HCT116 (cell line): Measurements from ENCODE around the gene HIVEP2. TPM values are rescaled to one million over a fixed set of nuclear protein-coding genes. Genes with fewer than 3 reads are reported as not detected.

Experiments used
- ATAC-seq: fragments of 200-7000 bp; cut with Tn5 transposase; 2 replicates; pipeline ENCODE4 v1.9.1; 2020; ENCODE audit warnings: mild to moderate bottlenecking, moderate library complexity
- BruUV-seq: library from RNA; stranded (reverse); fragments of 400-500 nt; replicated peaks from 2 replicates; lab custom pipeline; 2021; lab: Mats Ljungman, UMichigan
- CTCF ChIA-PET: fragments of 300-600 bp; sonication (Branson Sonifier 250); formaldehyde crosslinking; loops from one replicate; lab custom pipeline; 2021; ENCODE audit warnings: antibody characterized with exemption; lab: Charles Lee
- POLR2A ChIA-PET: fragments of 300-600, 350-600 bp; sonication (Branson Sonifier 250); formaldehyde crosslinking; loops from one replicate; lab custom pipeline; 2021; ENCODE audit warnings: antibody characterized with exemption; lab: Charles Lee
- RAD21 ChIA-PET, 2 experiments: fragments of 300-600 bp; sonication (Branson Sonifier 250); formaldehyde crosslinking; loops; one replicate each; lab custom pipeline; 2023; ENCODE audit warnings: low total read pairs in 2 of 2; ENCODE audit not compliant: uncharacterized antibody in 2 of 2, unreplicated experiment in 2 of 2, low non-redundant PET in 1 of 2; lab: Charles Lee
- DNase-seq: peaks from one replicate; pipeline ENCODE4 v3.0.0-alpha.2; 2010; ENCODE audit warnings: low read depth, low spot score
- H2AFZ ChIP-seq: fragments of 200-600 bp; shearing (Covaris generic), sonication (generic); 2 replicates; pipeline ENCODE4 v1.6.1; 2017; ENCODE audit warnings: low read depth, mixed run types, mixed read lengths, antibody characterized with exemption, low read length; ENCODE audit not compliant: poor library complexity, severe bottlenecking
- H3K27ac ChIP-seq: 2 replicates; pipeline ENCODE4 v1.5.1; 2012; ENCODE audit warnings: low read depth, low read length
- H3K27me3 ChIP-seq: fragments of 200-600 bp; sonication (generic); 2 replicates; pipeline ENCODE4 v1.6.1; 2016; ENCODE audit warnings: mixed run types, low read length, mixed read lengths; ENCODE audit not compliant: insufficient read depth
- H3K36me3 ChIP-seq, 2 experiments: fragments of 200-500 bp in 1 of 2; fragments of 200-600 bp in 1 of 2; sonication (Bioruptor generic) in 1 of 2; sonication (generic) in 1 of 2; 2 replicates each; pipeline versions ENCODE4 v1.5.1 to v1.6.1; 2014 to 2016; ENCODE audit warnings: low read length in 2 of 2, inconsistent platforms in 1 of 2, mixed read lengths in 1 of 2, mixed run types in 1 of 2; ENCODE audit not compliant: insufficient read depth in 2 of 2, control insufficient read depth in 1 of 2
- H3K4me1 ChIP-seq, 2 experiments: fragments of 200-600 bp in 1 of 2; sonication (generic) in 1 of 2; 2 replicates each; pipeline versions ENCODE4 v1.5.1 to v1.6.1; 2012 to 2017; ENCODE audit warnings: low read length in 2 of 2, inconsistent platforms in 1 of 2, mild to moderate bottlenecking in 1 of 2, mixed read lengths in 1 of 2, mixed run types in 1 of 2, moderate library complexity in 1 of 2; ENCODE audit not compliant: insufficient read depth in 2 of 2, control insufficient read depth in 1 of 2
- H3K4me2 ChIP-seq: fragments of 200-600 bp; sonication (generic); 2 replicates; pipeline ENCODE4 v1.6.1; 2017; ENCODE audit warnings: mixed run types, low read length, mixed read lengths
- H3K4me3 ChIP-seq, 2 experiments: fragments of 200-600 bp in 1 of 2; sonication (generic) in 1 of 2; replicated peaks in 1 of 2; 2 replicates each; pipeline ENCODE4 v1.5.1; 2011 to 2016; ENCODE audit warnings: low read length in 2 of 2, control low read depth in 1 of 2, low read depth in 1 of 2, mild to moderate bottlenecking in 1 of 2, mixed read lengths in 1 of 2, mixed run types in 1 of 2
- H3K79me2 ChIP-seq: fragments of 200-600 bp; sonication (generic); 2 replicates; pipeline ENCODE4 v1.6.1; 2017; ENCODE audit warnings: mild to moderate bottlenecking, mixed run types, low read length, moderate library complexity, mixed read lengths; ENCODE audit not compliant: insufficient read depth
- H3K9ac ChIP-seq: fragments of 200-600 bp; sonication (generic); 2 replicates; pipeline ENCODE4 v1.6.1; 2016; ENCODE audit warnings: low read length, mixed read lengths
- H3K9me2 ChIP-seq: fragments of 200-600 bp; sonication (generic), shearing (Covaris generic); 2 replicates; pipeline ENCODE4 v1.6.1; 2017; ENCODE audit warnings: mixed run types, mild to moderate bottlenecking, moderate library complexity; ENCODE audit not compliant: insufficient read depth
- H3K9me3 ChIP-seq, 2 experiments: fragments of 200-500 bp in 1 of 2; fragments of 200-600 bp in 1 of 2; sonication (Bioruptor generic) in 1 of 2; sonication (generic) in 1 of 2; 2 replicates each; pipeline ENCODE4 v1.6.1; 2014 to 2017; ENCODE audit warnings: low read length in 2 of 2, mixed read lengths in 2 of 2, inconsistent platforms in 1 of 2, low read depth in 1 of 2, mild to moderate bottlenecking in 1 of 2, mixed run types in 1 of 2, moderate library complexity in 1 of 2; ENCODE audit not compliant: control insufficient read depth in 1 of 2, insufficient read depth in 1 of 2
- H4K20me1 ChIP-seq: fragments of 200-600 bp; sonication (generic), shearing (Covaris generic); 2 replicates; pipeline ENCODE4 v1.6.1; 2017; ENCODE audit warnings: mixed run types, mild to moderate bottlenecking, moderate library complexity; ENCODE audit not compliant: insufficient read depth
- CBX3 ChIP-seq: IDR thresholded peaks from 2 replicates; pipeline ENCODE4 v1.6.1; 2012; ENCODE audit warnings: low read depth
- SRF ChIP-seq: IDR thresholded peaks from 2 replicates; pipeline ENCODE4 v1.6.1; 2012; ENCODE audit warnings: low read depth
- YY1 ChIP-seq: IDR thresholded peaks from 2 replicates; pipeline ENCODE4 v1.6.1; 2011; ENCODE audit warnings: low read length, low read depth, moderate library complexity, mild to moderate bottlenecking; ENCODE audit not compliant: insufficient replicate concordance; ENCODE audit errors: extremely low read depth
- ZFX ChIP-seq: fragments of 450-650 bp; IDR thresholded peaks from 2 replicates; pipeline ENCODE4 v1.6.1; 2017
- ZNF274 ChIP-seq: fragments of 200-500 bp; sonication (Bioruptor generic); IDR thresholded peaks from 2 replicates; pipeline ENCODE4 v1.6.1; 2014; ENCODE audit warnings: mild to moderate bottlenecking, low read depth, low read length, inconsistent platforms
- intact Hi-C: fragments of 100-400 bp; cut with micrococcal nuclease; formaldehyde crosslinking; loops from 2 replicates; pipeline ENCODE4 v1.10.0; 2022
- total RNA-seq: library from RNA; stranded (reverse); gene quantifications from one replicate; pipeline ENCODE4 v1.2.1, GENCODE V29; 2021; ENCODE audit not compliant: unreplicated experiment
- TF ChIP-seq, protein P1 (sequence below): IDR thresholded peaks from 2 replicates; pipeline ENCODE4 v1.6.1; 2012; ENCODE audit warnings: low read depth
- TF ChIP-seq, protein P2 (sequence below): IDR thresholded peaks from 2 replicates; pipeline ENCODE4 v1.6.1; 2012

The HIVEP2 gene
- total RNA-seq, 1 experiment from 2014 or later: 8.1 TPM

DNA sequence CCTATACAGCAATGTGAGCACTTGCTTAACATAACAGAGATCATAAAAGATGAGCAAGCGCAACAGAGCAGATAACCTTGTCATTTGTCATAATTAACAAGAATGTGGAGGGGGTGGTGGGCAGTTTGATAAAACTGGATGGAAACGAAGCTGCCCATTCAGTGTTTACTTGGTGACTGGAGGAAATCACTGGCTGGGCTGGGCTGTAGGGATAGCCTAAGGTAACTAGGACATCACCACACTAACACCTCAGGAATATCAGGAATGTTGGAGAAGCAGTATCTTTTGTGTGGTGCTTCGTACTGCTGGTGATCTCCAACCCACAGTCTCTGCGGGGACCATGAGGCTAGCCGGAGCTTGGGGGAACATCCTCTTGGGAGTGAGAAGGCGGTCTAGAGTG lies 218.4 kb downstream of the HIVEP2 start:
- H3K4me2 ChIP-seq: no peak overlapping the region
- no peaks in the 10 kb centered on the region for H3K9me2 ChIP-seq
- no peak for DNase-seq
- CTCF ChIA-PET: no interaction called here
- H3K9me3 ChIP-seq: no peaks in the 10 kb centered on the region
- no peaks in the 10 kb centered on the region for H3K79me2 ChIP-seq
- intact Hi-C loops: no loop called here
- H3K4me1 ChIP-seq: no peaks in the 10 kb centered on the region
- H3K9ac ChIP-seq: no peak overlapping the region
- no TSS peak for BruUV-seq
- no peaks in the 10 kb centered on the region for H4K20me1 ChIP-seq
- H3K4me3 ChIP-seq: no peak overlapping the region
- RAD21 ChIA-PET: no interaction called here
- POLR2A ChIA-PET: no interaction called here
- no peaks in the 10 kb centered on the region for H3K36me3 ChIP-seq
- no peak for TF ChIP-seq SRF
- TF ChIP-seq, protein P1, sequence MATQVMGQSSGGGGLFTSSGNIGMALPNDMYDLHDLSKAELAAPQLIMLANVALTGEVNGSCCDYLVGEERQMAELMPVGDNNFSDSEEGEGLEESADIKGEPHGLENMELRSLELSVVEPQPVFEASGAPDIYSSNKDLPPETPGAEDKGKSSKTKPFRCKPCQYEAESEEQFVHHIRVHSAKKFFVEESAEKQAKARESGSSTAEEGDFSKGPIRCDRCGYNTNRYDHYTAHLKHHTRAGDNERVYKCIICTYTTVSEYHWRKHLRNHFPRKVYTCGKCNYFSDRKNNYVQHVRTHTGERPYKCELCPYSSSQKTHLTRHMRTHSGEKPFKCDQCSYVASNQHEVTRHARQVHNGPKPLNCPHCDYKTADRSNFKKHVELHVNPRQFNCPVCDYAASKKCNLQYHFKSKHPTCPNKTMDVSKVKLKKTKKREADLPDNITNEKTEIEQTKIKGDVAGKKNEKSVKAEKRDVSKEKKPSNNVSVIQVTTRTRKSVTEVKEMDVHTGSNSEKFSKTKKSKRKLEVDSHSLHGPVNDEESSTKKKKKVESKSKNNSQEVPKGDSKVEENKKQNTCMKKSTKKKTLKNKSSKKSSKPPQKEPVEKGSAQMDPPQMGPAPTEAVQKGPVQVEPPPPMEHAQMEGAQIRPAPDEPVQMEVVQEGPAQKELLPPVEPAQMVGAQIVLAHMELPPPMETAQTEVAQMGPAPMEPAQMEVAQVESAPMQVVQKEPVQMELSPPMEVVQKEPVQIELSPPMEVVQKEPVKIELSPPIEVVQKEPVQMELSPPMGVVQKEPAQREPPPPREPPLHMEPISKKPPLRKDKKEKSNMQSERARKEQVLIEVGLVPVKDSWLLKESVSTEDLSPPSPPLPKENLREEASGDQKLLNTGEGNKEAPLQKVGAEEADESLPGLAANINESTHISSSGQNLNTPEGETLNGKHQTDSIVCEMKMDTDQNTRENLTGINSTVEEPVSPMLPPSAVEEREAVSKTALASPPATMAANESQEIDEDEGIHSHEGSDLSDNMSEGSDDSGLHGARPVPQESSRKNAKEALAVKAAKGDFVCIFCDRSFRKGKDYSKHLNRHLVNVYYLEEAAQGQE: no peak
- no peak for TF ChIP-seq ZFX
- no peak for TF ChIP-seq CBX3
- TF ChIP-seq ZNF274: no peak
- no peak for TF ChIP-seq YY1
- TF ChIP-seq, protein P2, sequence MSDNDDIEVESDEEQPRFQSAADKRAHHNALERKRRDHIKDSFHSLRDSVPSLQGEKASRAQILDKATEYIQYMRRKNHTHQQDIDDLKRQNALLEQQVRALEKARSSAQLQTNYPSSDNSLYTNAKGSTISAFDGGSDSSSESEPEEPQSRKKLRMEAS: no peak
- H3K27ac ChIP-seq: no peak overlapping the region
- ATAC-seq: no peak
- no peaks in the 10 kb centered on the region for H3K27me3 ChIP-seq
- no peak overlapping the region for H2AFZ ChIP-seq
